ENCODE measurements around the gene GJA3. TPM values are rescaled to one million over a fixed set of nuclear protein-coding genes. Genes with fewer than 3 reads are reported as not detected.

GJA3 gene
- total and polyA plus RNA-seq, 2 donors (not counting 1 experiment from before 2014, with no cell fraction given) = 0.33 to 0.44 TPM

DNA sequence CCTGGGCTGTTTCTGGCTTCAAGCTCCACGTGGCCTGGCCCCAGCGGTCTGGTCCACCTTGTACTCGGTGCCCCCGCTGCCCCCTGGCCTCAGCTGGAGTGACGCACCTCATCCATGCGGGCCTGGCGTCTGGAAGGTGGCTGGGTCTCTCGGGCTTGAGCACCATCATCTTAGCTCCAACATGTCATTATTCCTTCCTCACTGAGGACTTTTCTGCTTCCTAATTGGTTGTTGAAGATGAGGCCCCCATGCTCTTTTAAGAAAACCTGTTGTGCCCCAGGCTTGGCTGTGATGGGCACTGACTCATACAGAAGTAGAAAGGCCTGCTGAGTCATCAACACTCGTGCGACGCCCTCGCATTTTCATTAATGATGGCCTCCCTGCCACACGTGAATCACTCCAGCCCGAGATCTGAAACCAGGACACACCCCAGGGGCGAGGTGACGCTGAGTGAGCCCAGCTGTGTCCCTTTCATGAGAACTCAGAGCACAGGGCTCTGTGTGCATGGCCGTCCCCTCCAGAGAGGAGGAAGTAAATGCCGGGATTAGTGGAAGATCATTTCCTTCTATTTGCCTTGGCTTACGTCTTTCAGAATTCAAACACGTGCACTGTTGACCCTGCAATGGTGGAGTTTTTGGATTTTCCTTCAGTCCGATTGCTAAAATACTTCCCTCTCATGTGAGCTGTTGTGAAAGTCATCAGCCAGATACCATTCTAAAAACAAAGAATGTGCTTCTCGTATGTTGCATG lies 14.0 kb upstream of the GJA3 start:
- peak overlapping the region in 1 of 4 experiments; percentile 7 for H3K4me3 ChIP-seq (replicated peaks in 1 of 4; ENCODE audit: control extremely low read depth in 1 of 4, insufficient read depth in 1 of 4, low read depth in 3 of 4, low read length in 4 of 4)
- no peaks in the 10 kb centered on the region for H3K9me3 ChIP-seq (ENCODE audit: control insufficient read depth, insufficient read depth, low read depth, low read length)
- H3K27me3 ChIP-seq (ENCODE audit: control insufficient read depth, insufficient read depth, low read length) = peaks cover 8% of the 10 kb centered on the region
- DNase-seq (ENCODE audit: low read depth in 2 of 2) = peak; percentile 94 to 99
- TF ChIP-seq CTCF (conservative IDR thresholded peaks at IDR 0.05 in 1 of 2, IDR thresholded peaks at IDR 0.05 in 1 of 2; ENCODE audit: low read depth in 1 of 2, low read length in 2 of 2) = no peak
- TF ChIP-seq EZH2 (IDR thresholded peaks at IDR 0.05; ENCODE audit: low read length, missing control alignments) = no peak
- no peaks in the 10 kb centered on the region for H3K36me3 ChIP-seq (ENCODE audit: control insufficient read depth, insufficient read depth, low read length)
- H4K20me1 ChIP-seq (ENCODE audit: control insufficient read depth, extremely low read depth, insufficient read depth, low read length) = no peaks in the 10 kb centered on the region
- no peaks in the 10 kb centered on the region for H3K79me2 ChIP-seq (ENCODE audit: control insufficient read depth, insufficient read depth, low read length)
- peak overlapping the region; percentile 67 for H3K4me2 ChIP-seq (ENCODE audit: extremely low read depth, insufficient read depth, low read length)
- peak overlapping the region; percentile 46 for H2AFZ ChIP-seq (ENCODE audit: low read length)
- H3K9ac ChIP-seq (ENCODE audit: insufficient read depth, low read length) = no peak overlapping the region
- H3K27ac ChIP-seq (ENCODE audit: insufficient read depth, low read length) = peak overlapping the region; percentile 70
- H3K4me1 ChIP-seq (ENCODE audit: control insufficient read depth, extremely low read depth, insufficient read depth, low read length) = peaks cover 8% of the 10 kb centered on the region

- H3K27me3 ChIP-seq (ENCODE audit: control insufficient read depth, insufficient read depth, low read length) = no peaks in the 10 kb centered on the region
- peaks cover 8% of the 10 kb centered on the region for H3K4me1 ChIP-seq (ENCODE audit: control insufficient read depth, extremely low read depth, insufficient read depth, low read length)
- DNase-seq (ENCODE audit: low read depth in 2 of 2) = peak in 1 of 2 donors; percentile 49
- no peaks in the 10 kb centered on the region for H3K36me3 ChIP-seq (ENCODE audit: control insufficient read depth, insufficient read depth, low read length)
- no peak overlapping the region for H3K4me3 ChIP-seq (replicated peaks in 1 of 4; ENCODE audit: control extremely low read depth in 1 of 4, insufficient read depth in 1 of 4, low read depth in 3 of 4, low read length in 4 of 4)
- H3K9ac ChIP-seq (ENCODE audit: insufficient read depth, low read length) = no peak overlapping the region
- no peaks in the 10 kb centered on the region for H4K20me1 ChIP-seq (ENCODE audit: control insufficient read depth, extremely low read depth, insufficient read depth, low read length)
- H3K9me3 ChIP-seq (ENCODE audit: control insufficient read depth, insufficient read depth, low read depth, low read length) = no peaks in the 10 kb centered on the region
- no peak overlapping the region for H3K27ac ChIP-seq (ENCODE audit: insufficient read depth, low read length)
- TF ChIP-seq EZH2 (IDR thresholded peaks at IDR 0.05; ENCODE audit: low read length, missing control alignments) = no peak
- no peak for TF ChIP-seq CTCF (conservative IDR thresholded peaks at IDR 0.05 in 1 of 2, IDR thresholded peaks at IDR 0.05 in 1 of 2; ENCODE audit: low read depth in 1 of 2, low read length in 2 of 2)
- no peak overlapping the region for H2AFZ ChIP-seq (ENCODE audit: low read length)
- no peaks in the 10 kb centered on the region for H3K79me2 ChIP-seq (ENCODE audit: control insufficient read depth, insufficient read depth, low read length)
- no peak overlapping the region for H3K4me2 ChIP-seq (ENCODE audit: extremely low read depth, insufficient read depth, low read length)
Measured at GRCh38 chr13:20173116-20173746, 12.4 kb upstream of the GJA3 start.

- no peak overlapping the region for H3K9ac ChIP-seq (ENCODE audit: insufficient read depth, low read length)
- H3K79me2 ChIP-seq (ENCODE audit: control insufficient read depth, insufficient read depth, low read length) = no peaks in the 10 kb centered on the region
- H4K20me1 ChIP-seq (ENCODE audit: control insufficient read depth, extremely low read depth, insufficient read depth, low read length) = no peaks in the 10 kb centered on the region
- H3K4me2 ChIP-seq (ENCODE audit: extremely low read depth, insufficient read depth, low read length) = no peak overlapping the region
- peaks cover 4% of the 10 kb centered on the region for H3K27me3 ChIP-seq (ENCODE audit: control insufficient read depth, insufficient read depth, low read length)
- no peak overlapping the region for H3K27ac ChIP-seq (ENCODE audit: insufficient read depth, low read length)
- no peak overlapping the region for H3K4me3 ChIP-seq (replicated peaks in 1 of 4; ENCODE audit: control extremely low read depth in 1 of 4, insufficient read depth in 1 of 4, low read depth in 3 of 4, low read length in 4 of 4)
- H3K9me3 ChIP-seq (ENCODE audit: control insufficient read depth, insufficient read depth, low read depth, low read length) = no peaks in the 10 kb centered on the region
- no peak overlapping the region for H2AFZ ChIP-seq (ENCODE audit: low read length)
- peak in 1 of 2 donors; percentile 53 for DNase-seq (ENCODE audit: low read depth in 2 of 2)
- peaks cover 8% of the 10 kb centered on the region for H3K4me1 ChIP-seq (ENCODE audit: control insufficient read depth, extremely low read depth, insufficient read depth, low read length)
- TF ChIP-seq CTCF (conservative IDR thresholded peaks at IDR 0.05 in 1 of 2, IDR thresholded peaks at IDR 0.05 in 1 of 2; ENCODE audit: low read depth in 1 of 2, low read length in 2 of 2) (no peak), EZH2 (IDR thresholded peaks at IDR 0.05; ENCODE audit: low read length, missing control alignments) (no peak)
- no peaks in the 10 kb centered on the region for H3K36me3 ChIP-seq (ENCODE audit: control insufficient read depth, insufficient read depth, low read length)
Measured at GRCh38 chr13:20171364-20171763, 10.5 kb upstream of the GJA3 start.
